Astrocyte (in vitro differentiated cells and primary cell): ENCODE measurements around the gene GABBR2. TPM values are rescaled to one million over a fixed set of nuclear protein-coding genes. Genes with fewer than 3 reads are reported as not detected.
A peak's percentile ranks its signal among the peaks of the same experiment; 100 is the strongest.

Source experiments
- DNase-seq: peaks from one replicate; pipeline ENCODE4 v3.0.0-alpha.2; 2010; ENCODE audit warnings: low read depth
- FAIRE-seq: peaks from 2 replicates; lab custom pipeline; 2011; peaks lifted over from hg19 to GRCh38; lab: Jason Lieb, UNC
- H2AFZ ChIP-seq: 2 replicates; pipeline ENCODE4 v1.6.0; 2012; ENCODE audit warnings: low read depth, low read length, inconsistent platforms
- H3K27ac ChIP-seq: 2 replicates; pipeline ENCODE4 v1.5.1; 2011; ENCODE audit warnings: low read depth, low read length, inconsistent platforms
- H3K27me3 ChIP-seq: 2 replicates; pipeline ENCODE4 v1.6.0; 2011; ENCODE audit warnings: low read length, inconsistent platforms; ENCODE audit not compliant: insufficient read depth
- H3K36me3 ChIP-seq: 2 replicates; pipeline ENCODE4 v1.5.1; 2011; ENCODE audit warnings: low read length, inconsistent platforms; ENCODE audit not compliant: insufficient read depth
- H3K4me1 ChIP-seq: 2 replicates; pipeline ENCODE4 v1.5.1; 2011; ENCODE audit warnings: low read length, inconsistent platforms; ENCODE audit not compliant: insufficient read depth
- H3K4me2 ChIP-seq: 2 replicates; pipeline ENCODE4 v1.6.0; 2012; ENCODE audit warnings: low read length, inconsistent platforms
- H3K4me3 ChIP-seq: 2 replicates; pipeline ENCODE4 v1.5.1; 2011; ENCODE audit warnings: low read depth, mild to moderate bottlenecking, low read length, inconsistent platforms; ENCODE audit not compliant: insufficient read depth
- H3K79me2 ChIP-seq: 2 replicates; pipeline ENCODE4 v1.6.0; 2012; ENCODE audit warnings: mild to moderate bottlenecking, low read length, inconsistent platforms; ENCODE audit not compliant: insufficient read depth
- H3K9ac ChIP-seq: 2 replicates; pipeline ENCODE4 v1.6.0; 2012; ENCODE audit warnings: mild to moderate bottlenecking, low read length, inconsistent platforms
- H3K9me3 ChIP-seq: 2 replicates; pipeline ENCODE4 v1.5.1; 2012; ENCODE audit warnings: low read depth, mild to moderate bottlenecking, low read length, inconsistent platforms; ENCODE audit not compliant: insufficient read depth
- H4K20me1 ChIP-seq: 2 replicates; pipeline ENCODE4 v1.6.0; 2012; ENCODE audit warnings: low read length, inconsistent platforms; ENCODE audit not compliant: insufficient read depth
- H3K27ac Mint-ChIP-seq: one replicate; pipeline ENCODE4 v1.8.0; 2021; ENCODE audit warnings: mild to moderate bottlenecking, mixed read lengths; ENCODE audit not compliant: unreplicated experiment
- H3K27me3 Mint-ChIP-seq: one replicate; pipeline ENCODE4 v1.8.0; 2021; ENCODE audit warnings: low read depth, mixed read lengths; ENCODE audit not compliant: unreplicated experiment
- H3K36me3 Mint-ChIP-seq: one replicate; pipeline ENCODE4 v1.8.0; 2021; ENCODE audit warnings: low read depth, mixed read lengths; ENCODE audit not compliant: unreplicated experiment
- H3K4me1 Mint-ChIP-seq: one replicate; pipeline ENCODE4 v1.8.0; 2021; ENCODE audit warnings: low read depth, mixed read lengths; ENCODE audit not compliant: unreplicated experiment
- H3K4me3 Mint-ChIP-seq: one replicate; pipeline ENCODE4 v1.8.0; 2021; ENCODE audit warnings: mild to moderate bottlenecking, moderate library complexity, mixed read lengths; ENCODE audit not compliant: unreplicated experiment
- H3K9me3 Mint-ChIP-seq: one replicate; pipeline ENCODE4 v1.8.0; 2021; ENCODE audit warnings: mild to moderate bottlenecking, mixed read lengths; ENCODE audit not compliant: unreplicated experiment
- EZH2 ChIP-seq: IDR thresholded peaks from 2 replicates; pipeline ENCODE4 v1.6.1; 2012; ENCODE audit warnings: mild to moderate bottlenecking, low read length, inconsistent platforms; ENCODE audit not compliant: insufficient read depth
- total RNA-seq: library from RNA; stranded (reverse); gene quantifications from 2 replicates; pipeline ENCODE4 v1.2.1, GENCODE V29; 2021
- TF ChIP-seq, protein P1 (sequence below): IDR thresholded peaks from 2 replicates; pipeline ENCODE4 v1.5.1; 2011; ENCODE audit warnings: low read depth, mild to moderate bottlenecking, inconsistent platforms, low read length, moderate library complexity; ENCODE audit not compliant: insufficient read depth

GABBR2 gene
- total RNA-seq, 1 donor from 2014 or later = 2.0 TPM

DNA sequence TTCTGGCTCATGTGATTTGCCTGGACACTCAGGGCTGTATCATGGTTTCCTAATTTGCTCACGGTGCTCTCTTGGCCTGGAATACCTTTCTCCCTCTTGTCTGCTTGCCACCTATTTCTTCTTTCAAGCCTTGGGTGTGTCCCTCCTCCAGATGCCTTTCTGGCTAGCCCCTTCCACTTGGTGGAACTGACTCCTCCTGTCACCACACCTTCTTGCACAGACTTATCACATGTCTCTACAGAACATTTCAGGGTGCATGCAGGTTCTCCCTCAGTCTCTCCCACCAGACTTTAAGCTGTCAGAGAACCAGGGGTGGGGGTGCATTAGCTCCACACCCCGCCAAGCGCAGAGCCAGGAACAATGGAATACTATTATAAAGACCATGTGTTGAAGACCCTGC is 455.2 kb downstream of the GABBR2 start:
- Histone ChIP-seq H3K36me3 (no peaks in the 10 kb centered on the region), H3K4me1 (peaks cover 64% of the 10 kb centered on the region), H4K20me1 (no peaks in the 10 kb centered on the region), H3K9me3 (no peaks in the 10 kb centered on the region), H3K4me3 (peak overlapping the region; percentile 90), H3K79me2 (peaks cover 50% of the 10 kb centered on the region), H3K27ac (no peak overlapping the region), H3K9ac (no peak overlapping the region), H2AFZ (no peak overlapping the region), H3K27me3 (no peaks in the 10 kb centered on the region), H3K4me2 (peak overlapping the region; percentile 94)
- Mint-ChIP-seq H3K4me1 (peaks cover 28% of the 10 kb centered on the region), H3K4me3 (peak overlapping the region; percentile 17), H3K36me3 (peaks cover 11% of the 10 kb centered on the region), H3K27ac (no peak overlapping the region), H3K27me3 (no peaks in the 10 kb centered on the region), H3K9me3 (no peaks in the 10 kb centered on the region)
- FAIRE-seq (no peak), DNase-seq (no peak)
- TF ChIP-seq, protein P1, sequence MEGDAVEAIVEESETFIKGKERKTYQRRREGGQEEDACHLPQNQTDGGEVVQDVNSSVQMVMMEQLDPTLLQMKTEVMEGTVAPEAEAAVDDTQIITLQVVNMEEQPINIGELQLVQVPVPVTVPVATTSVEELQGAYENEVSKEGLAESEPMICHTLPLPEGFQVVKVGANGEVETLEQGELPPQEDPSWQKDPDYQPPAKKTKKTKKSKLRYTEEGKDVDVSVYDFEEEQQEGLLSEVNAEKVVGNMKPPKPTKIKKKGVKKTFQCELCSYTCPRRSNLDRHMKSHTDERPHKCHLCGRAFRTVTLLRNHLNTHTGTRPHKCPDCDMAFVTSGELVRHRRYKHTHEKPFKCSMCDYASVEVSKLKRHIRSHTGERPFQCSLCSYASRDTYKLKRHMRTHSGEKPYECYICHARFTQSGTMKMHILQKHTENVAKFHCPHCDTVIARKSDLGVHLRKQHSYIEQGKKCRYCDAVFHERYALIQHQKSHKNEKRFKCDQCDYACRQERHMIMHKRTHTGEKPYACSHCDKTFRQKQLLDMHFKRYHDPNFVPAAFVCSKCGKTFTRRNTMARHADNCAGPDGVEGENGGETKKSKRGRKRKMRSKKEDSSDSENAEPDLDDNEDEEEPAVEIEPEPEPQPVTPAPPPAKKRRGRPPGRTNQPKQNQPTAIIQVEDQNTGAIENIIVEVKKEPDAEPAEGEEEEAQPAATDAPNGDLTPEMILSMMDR = no peak
- no peak for TF ChIP-seq EZH2

DNA sequence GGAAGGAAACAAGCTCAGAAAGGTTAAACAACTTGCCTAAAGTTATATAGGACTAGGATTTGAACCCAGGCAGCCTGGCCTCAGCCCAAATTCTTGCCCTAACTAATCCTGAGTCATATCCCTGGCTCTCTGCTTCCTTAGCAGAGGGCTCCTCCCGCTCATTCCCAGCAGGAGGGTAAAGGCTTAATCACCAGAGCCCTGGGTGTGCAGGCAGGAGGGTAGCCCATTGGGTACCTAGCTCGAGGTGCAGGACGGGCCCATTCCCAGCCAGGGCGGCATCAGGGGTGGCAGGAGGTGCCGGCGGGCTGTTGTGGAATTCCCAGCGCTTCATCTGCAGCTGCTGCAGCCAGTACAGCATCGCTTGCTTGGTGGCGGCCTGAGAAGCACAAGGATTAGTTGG is 457.2 kb downstream of the GABBR2 start:
- H3K4me3 Mint-ChIP-seq = no peak overlapping the region
- Histone ChIP-seq H3K4me2 (peak overlapping the region; percentile 94), H3K27ac (peak overlapping the region; percentile 53), H3K4me3 (no peak overlapping the region), H3K4me1 (peaks cover 67% of the 10 kb centered on the region), H2AFZ (no peak overlapping the region), H3K36me3 (no peaks in the 10 kb centered on the region), H3K9me3 (no peaks in the 10 kb centered on the region), H3K79me2 (peaks cover 60% of the 10 kb centered on the region), H3K27me3 (no peaks in the 10 kb centered on the region), H4K20me1 (no peaks in the 10 kb centered on the region), H3K9ac (no peak overlapping the region)
- FAIRE-seq (no peak), DNase-seq (peak; percentile 74)
- no peaks in the 10 kb centered on the region for H3K27me3 Mint-ChIP-seq
- no peak overlapping the region for H3K27ac Mint-ChIP-seq
- TF ChIP-seq EZH2 = no peak
- TF ChIP-seq, protein P1 = no peak
- H3K9me3 Mint-ChIP-seq = no peaks in the 10 kb centered on the region
- peaks cover 11% of the 10 kb centered on the region for H3K36me3 Mint-ChIP-seq
- H3K4me1 Mint-ChIP-seq = peaks cover 29% of the 10 kb centered on the region

DNA sequence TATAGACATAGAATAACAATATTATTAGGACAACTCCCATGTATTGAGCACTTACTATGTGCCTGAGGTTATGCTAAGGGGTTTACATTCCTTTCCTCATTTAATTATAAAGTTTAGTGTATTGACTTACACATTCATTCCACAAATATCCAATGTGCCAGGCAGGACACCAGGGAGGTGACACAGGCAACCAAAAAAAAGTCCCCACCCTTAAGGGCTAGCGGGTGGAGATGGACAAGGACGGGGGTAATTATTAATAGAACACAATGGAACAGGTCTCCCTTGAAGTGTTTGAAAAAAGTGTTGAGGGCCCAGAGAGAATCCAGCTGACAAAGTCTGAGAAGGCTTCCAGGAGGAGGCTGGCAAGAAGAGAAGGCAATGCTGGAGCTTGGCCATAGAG is 459.0 kb downstream of the GABBR2 start:
- Histone ChIP-seq H3K4me3 (no peak overlapping the region), H3K79me2 (peaks cover 58% of the 10 kb centered on the region), H3K9ac (peak overlapping the region; percentile 35), H2AFZ (no peak overlapping the region), H3K4me1 (peaks cover 63% of the 10 kb centered on the region), H3K4me2 (no peak overlapping the region), H4K20me1 (no peaks in the 10 kb centered on the region), H3K9me3 (no peaks in the 10 kb centered on the region), H3K27me3 (no peaks in the 10 kb centered on the region), H3K27ac (peak overlapping the region; percentile 44), H3K36me3 (peaks cover 3% of the 10 kb centered on the region)
- Mint-ChIP-seq H3K9me3 (no peaks in the 10 kb centered on the region), H3K4me1 (peaks cover 28% of the 10 kb centered on the region), H3K27me3 (no peaks in the 10 kb centered on the region), H3K27ac (peak overlapping the region; percentile 75), H3K36me3 (peaks cover 11% of the 10 kb centered on the region), H3K4me3 (no peak overlapping the region)
- no peak for FAIRE-seq
- DNase-seq = no peak
- TF ChIP-seq, protein P1 = no peak
- no peak for TF ChIP-seq EZH2
